Measurements from ENCODE around the gene PARD6B. TPM values are rescaled to one million over a fixed set of nuclear protein-coding genes. Genes with fewer than 3 reads are reported as not detected.
"Not testable (repeated sequence)": the region's sequence is repeated elsewhere in the genome, so short reads cannot be mapped to it uniquely, and the experiment has no call there.

The PARD6B gene
- total and polyA plus RNA-seq, 8 donors: 3.2 to 69.5 (median 10.6) TPM

DNA sequence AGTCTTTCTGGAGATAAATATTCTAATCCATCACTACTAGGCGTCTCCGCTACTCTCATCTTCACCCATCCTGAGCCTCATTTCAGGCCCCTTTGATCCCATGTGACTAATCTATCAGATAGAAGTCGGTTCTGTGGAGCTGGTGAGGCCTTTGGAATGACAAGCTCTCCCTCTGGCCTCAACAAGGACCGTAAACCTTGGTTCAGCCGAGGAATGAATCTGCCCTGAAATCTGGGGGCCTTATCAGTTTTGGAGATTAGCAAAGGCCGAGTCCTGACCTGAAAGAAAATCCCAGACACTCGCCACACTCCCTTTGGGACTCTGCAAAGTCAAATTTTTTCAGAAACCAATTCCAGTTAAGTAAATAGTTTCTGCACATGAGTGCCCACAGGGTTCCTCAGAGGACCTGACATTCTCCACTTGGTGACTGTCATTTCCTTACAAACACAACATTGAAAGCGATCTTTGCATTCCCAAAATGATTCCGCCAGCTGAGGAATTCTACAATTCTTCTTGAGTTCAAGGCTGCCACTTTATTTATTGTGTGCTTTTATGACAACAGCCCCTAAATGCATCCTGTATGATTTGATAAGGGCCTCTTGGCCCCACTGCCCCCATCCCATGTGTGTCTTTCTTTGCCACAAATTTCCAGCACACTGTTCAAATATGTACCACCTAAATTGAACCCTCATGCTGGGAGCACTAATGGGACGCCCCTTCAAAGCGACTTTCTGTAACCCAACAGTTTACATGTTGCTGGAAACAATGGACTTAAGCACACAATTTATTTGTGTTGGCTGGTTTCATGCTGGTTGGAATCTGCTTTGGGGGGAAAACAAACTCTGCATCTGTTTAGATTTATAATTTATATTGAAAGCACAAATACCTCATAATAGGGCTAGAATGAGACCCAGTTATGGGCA lies 30.1 kb upstream of the PARD6B start:
- H3K4me1 ChIP-seq: no peaks in the 10 kb centered on the region
- DNase-seq: no peak
- WGBS, 5 donors: 52 to 72% (median 62%) methylated on average over 11 of the region's 11 CpGs
- intact Hi-C loops (cut with DNase I; ENCODE audit: low total_unique reads): no loop called here
- no peaks in the 10 kb centered on the region for H3K9me3 ChIP-seq
- H3K4me3 ChIP-seq: no peak overlapping the region
- TF ChIP-seq POLR2A (IDR thresholded peaks at IDR 0.05) (no peak), EP300 (IDR thresholded peaks at IDR 0.05) (no peak), POLR2AphosphoS5 (IDR thresholded peaks at IDR 0.05) (no peak)
- TF ChIP-seq, protein P1, sequence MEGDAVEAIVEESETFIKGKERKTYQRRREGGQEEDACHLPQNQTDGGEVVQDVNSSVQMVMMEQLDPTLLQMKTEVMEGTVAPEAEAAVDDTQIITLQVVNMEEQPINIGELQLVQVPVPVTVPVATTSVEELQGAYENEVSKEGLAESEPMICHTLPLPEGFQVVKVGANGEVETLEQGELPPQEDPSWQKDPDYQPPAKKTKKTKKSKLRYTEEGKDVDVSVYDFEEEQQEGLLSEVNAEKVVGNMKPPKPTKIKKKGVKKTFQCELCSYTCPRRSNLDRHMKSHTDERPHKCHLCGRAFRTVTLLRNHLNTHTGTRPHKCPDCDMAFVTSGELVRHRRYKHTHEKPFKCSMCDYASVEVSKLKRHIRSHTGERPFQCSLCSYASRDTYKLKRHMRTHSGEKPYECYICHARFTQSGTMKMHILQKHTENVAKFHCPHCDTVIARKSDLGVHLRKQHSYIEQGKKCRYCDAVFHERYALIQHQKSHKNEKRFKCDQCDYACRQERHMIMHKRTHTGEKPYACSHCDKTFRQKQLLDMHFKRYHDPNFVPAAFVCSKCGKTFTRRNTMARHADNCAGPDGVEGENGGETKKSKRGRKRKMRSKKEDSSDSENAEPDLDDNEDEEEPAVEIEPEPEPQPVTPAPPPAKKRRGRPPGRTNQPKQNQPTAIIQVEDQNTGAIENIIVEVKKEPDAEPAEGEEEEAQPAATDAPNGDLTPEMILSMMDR (IDR thresholded peaks at IDR 0.05): no peak
- no peaks in the 10 kb centered on the region for H3K36me3 ChIP-seq
- H3K27me3 ChIP-seq: no peaks in the 10 kb centered on the region
- H3K27ac ChIP-seq: no peak overlapping the region

DNA sequence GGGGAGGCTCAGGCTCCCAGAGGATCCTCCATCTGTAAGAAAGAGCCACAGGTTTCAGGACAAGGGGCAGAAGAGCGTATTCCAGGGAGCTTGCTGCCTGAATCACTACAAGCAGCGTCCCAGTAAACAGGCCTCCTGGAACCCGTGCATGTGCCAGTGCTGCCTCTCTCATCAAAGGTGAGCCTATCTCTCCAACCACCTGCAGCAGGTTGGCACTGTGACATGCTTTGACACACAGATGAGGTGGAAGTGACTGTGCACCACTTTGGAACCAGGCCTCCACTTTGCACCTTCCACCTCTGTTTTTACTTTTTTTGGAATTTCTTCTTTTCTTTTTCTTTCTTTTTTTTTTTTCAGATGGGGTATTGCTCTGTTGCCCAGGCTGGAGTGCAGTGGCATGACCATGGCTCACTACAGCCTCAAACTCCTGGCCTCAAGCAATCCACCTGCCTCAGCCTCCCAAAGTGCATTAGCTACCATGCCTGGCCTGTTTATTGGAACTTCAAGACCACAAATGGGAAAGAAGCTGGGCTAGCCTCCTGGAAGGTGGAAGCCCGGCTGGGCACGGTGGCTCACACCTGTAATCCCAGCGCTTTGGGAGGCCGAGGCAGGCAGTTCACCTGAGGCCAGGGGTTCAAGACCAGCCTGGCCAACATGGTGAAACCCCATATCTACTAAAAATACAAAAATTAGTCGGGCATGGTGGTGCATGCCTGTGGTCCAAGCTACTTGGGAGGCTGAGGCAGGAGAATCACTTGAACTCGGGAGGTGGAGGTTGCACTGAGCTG lies 27.5 kb upstream of the PARD6B start:
- H3K36me3 ChIP-seq; H3K4me3 ChIP-seq; H3K9me3 ChIP-seq; H3K27me3 ChIP-seq; intact Hi-C loops (cut with DNase I; ENCODE audit: low total_unique reads); H3K27ac ChIP-seq; DNase-seq: not testable (repeated sequence)
- H3K4me1 ChIP-seq: peaks cover 0 to 12% (median 9%) of the 10 kb centered on the region in 4 donors
- WGBS, 5 donors: 75 to 82% (median 81%) methylated on average over 9 of the region's 9 CpGs

DNA sequence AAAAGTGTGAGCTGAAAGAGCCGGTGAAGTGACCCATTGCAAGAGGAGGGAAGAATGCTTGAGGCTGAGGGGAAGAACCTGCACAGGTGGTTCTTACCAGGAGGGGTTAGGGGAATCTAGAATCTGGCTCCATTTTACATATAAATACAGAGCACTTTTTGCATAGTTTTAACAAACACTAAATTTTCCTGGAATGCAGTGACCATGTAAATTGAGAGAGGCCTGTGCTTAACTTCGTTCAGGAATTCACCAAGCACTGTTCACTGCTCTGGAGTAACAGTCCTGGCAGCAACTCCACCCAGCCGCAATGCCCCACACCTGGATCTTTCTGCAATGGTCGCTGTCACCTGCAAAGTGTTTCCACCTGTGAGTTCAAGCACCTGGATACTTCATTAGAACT lies 26.9 kb upstream of the PARD6B start:
- Histone ChIP-seq H3K9me3 (no peaks in the 10 kb centered on the region), H3K4me1 (peaks cover 0 to 19% (median 13%) of the 10 kb centered on the region in 4 donors), H3K36me3 (no peaks in the 10 kb centered on the region), H3K27me3 (no peaks in the 10 kb centered on the region), H3K27ac (no peak overlapping the region), H3K4me3 (no peak overlapping the region)
- TF ChIP-seq POLR2AphosphoS5 (IDR thresholded peaks at IDR 0.05) (no peak), POLR2A (IDR thresholded peaks at IDR 0.05) (no peak)
- 73 to 84% (median 79%) methylated on average over 4 of the region's 4 CpGs for WGBS, 5 donors
- intact Hi-C loops (cut with DNase I; ENCODE audit: low total_unique reads): no loop called here
- no peak for DNase-seq

DNA sequence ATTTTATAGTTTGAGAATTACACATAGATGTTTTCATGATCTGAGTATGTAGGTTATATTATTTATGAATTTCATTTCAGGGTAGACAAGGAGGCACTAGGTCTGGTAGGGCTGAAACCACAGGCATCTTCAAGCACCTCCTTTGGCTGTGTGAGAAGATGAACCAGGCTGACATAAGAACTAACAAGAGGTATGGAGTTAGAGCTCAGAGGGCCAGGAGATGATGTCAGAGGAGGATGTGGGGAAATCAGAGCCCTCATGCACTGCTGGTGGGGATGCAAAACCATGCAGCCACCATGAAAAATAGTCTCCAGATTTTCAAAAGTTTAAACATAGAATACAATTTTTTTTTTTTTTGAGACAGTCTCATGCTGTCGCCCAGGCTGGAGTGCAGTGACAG lies 26.4 kb upstream of the PARD6B start:
- H3K36me3 ChIP-seq: no peaks in the 10 kb centered on the region
- no peaks in the 10 kb centered on the region for H3K9me3 ChIP-seq
- peaks cover 0 to 21% (median 13%) of the 10 kb centered on the region in 4 donors for H3K4me1 ChIP-seq
- 87 to 100% (median 93%) methylated on average over 1 of the region's 1 CpG for WGBS, 5 donors
- TF ChIP-seq POLR2A (IDR thresholded peaks at IDR 0.05): no peak
- TF ChIP-seq, protein P1 (IDR thresholded peaks at IDR 0.05): no peak
- TF ChIP-seq POLR2AphosphoS5 (IDR thresholded peaks at IDR 0.05): no peak
- TF ChIP-seq EP300 (IDR thresholded peaks at IDR 0.05): no peak
- no peak overlapping the region for H3K4me3 ChIP-seq
- intact Hi-C loops (cut with DNase I; ENCODE audit: low total_unique reads): no loop called here
- no peak overlapping the region for H3K27ac ChIP-seq
- no peaks in the 10 kb centered on the region for H3K27me3 ChIP-seq
- DNase-seq: no peak

DNA sequence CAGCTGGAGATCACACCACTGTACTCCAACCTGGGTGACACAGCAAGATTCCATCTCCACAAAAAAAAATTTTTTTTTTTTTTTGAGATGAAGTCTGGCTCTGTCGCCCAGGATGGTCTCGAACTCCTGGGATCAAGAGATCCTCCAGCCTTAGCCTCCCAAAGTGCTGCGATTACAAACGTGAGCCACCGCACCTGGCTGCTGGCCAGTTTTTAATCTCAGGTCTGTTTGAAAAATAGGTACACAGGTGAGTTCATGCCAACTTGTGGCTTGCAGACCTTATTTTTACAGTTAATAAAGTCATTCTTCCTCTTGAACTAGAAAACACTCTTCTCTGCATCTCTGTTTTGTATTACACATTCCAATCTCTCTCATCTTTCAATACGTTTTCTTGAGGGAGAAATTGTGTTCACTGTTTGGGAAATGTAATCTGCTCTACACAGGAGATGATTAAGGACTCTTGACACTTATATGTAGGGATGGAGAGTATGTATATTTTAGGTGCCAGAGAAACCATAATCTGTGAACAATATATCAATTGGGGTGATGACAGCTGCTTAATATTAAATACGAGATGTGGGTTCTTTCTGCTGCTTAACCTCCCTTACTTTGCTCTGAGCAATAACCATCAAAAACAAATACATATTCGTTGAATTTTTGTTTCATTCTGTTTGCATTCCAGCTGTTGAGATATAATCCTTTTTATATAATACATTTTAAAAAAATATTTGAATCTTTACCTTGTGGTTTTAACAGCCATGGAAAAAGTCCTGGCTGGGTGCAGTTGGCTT lies 22.3 kb upstream of the PARD6B start:
- Histone ChIP-seq H3K4me1 (peaks cover 7 to 45% (median 33%) of the 10 kb centered on the region in 4 donors), H3K9me3 (no peaks in the 10 kb centered on the region), H3K4me3 (no peak overlapping the region), H3K27ac (peak overlapping the region in 3 of 5 donors; percentile 0 to 62 (median 61)), H3K36me3 (no peaks in the 10 kb centered on the region), H3K27me3 (no peaks in the 10 kb centered on the region)
- WGBS, 5 donors: 31 to 59% (median 42%) methylated on average over 8 of the region's 8 CpGs
- TF ChIP-seq, protein P1 (IDR thresholded peaks at IDR 0.05): no peak
- TF ChIP-seq EP300 (IDR thresholded peaks at IDR 0.05) (no peak), POLR2AphosphoS5 (IDR thresholded peaks at IDR 0.05) (peak in 1 of 3 donors; percentile 23)
- DNase-seq: peak; percentile 64 to 74
- intact Hi-C loops (cut with DNase I; ENCODE audit: low total_unique reads): no loop called here
